Muscle of arm (tissue), 12 donors: ENCODE results near the gene FADS1. TPM values are rescaled to one million over a fixed set of nuclear protein-coding genes. Genes with fewer than 3 reads are reported as not detected.

ENCODE experiments used
- DNase-seq: peaks from one replicate; pipeline ENCODE4 v3.0.0-alpha.2; 2013
- polyA plus RNA-seq, 12 donors: library from polyadenylated mRNA; unstranded; fragments of 120-200 nt; gene quantifications; one replicate each; pipeline ENCODE4 v1.2.1, GENCODE V29; 2013; ENCODE audit not compliant: insufficient read length in 12 of 12

FADS1 gene
- polyA plus RNA-seq, 12 donors: 15.7 to 36.5 (median 23.2) TPM; not detected in 1

GRCh38 chr11:61764606-61765260 lies 52.1 kb downstream of the FADS1 start:
- no peak for DNase-seq

GRCh38 chr11:61763930-61764605 lies 52.7 kb downstream of the FADS1 start:
- no peak for DNase-seq

GRCh38 chr11:61762798-61763197 lies 54.0 kb downstream of the FADS1 start:
- no peak for DNase-seq

GRCh38 chr11:61762223-61762615 lies 54.6 kb downstream of the FADS1 start:
- DNase-seq: no peak

- no peak for DNase-seq
Measured at GRCh38 chr11:61761440-61762222, 55.2 kb downstream of the FADS1 start.

GRCh38 chr11:61760946-61761345 lies 55.9 kb downstream of the FADS1 start:
- no peak for DNase-seq

- DNase-seq: no peak
Measured at GRCh38 chr11:61757213-61757862, 59.5 kb downstream of the FADS1 start.

GRCh38 chr11:61756452-61757212 lies 60.2 kb downstream of the FADS1 start:
- no peak for DNase-seq

GRCh38 chr11:61756147-61756451 lies 60.7 kb downstream of the FADS1 start:
- DNase-seq: no peak

- no peak for DNase-seq
Measured at GRCh38 chr11:61754534-61755482, 62.0 kb downstream of the FADS1 start.

GRCh38 chr11:61753672-61754071 lies 63.1 kb downstream of the FADS1 start:
- DNase-seq: no peak

- DNase-seq: no peak
Measured at GRCh38 chr11:61752925-61753521, 63.8 kb downstream of the FADS1 start.

GRCh38 chr11:61752117-61752924 lies 64.5 kb downstream of the FADS1 start, which contains the start of gene MYRF:
Gene MYRF (plus strand): TSS chr11:61752636. CDS start chr11:61752745, 109 bp downstream.
- no peak for DNase-seq

GRCh38 chr11:61751384-61751783 lies 65.4 kb downstream of the FADS1 start:
- no peak for DNase-seq

- DNase-seq: no peak
Measured at GRCh38 chr11:61750631-61751273, 66.1 kb downstream of the FADS1 start.
